Measurements from ENCODE around the gene CKMT2. TPM values are rescaled to one million over a fixed set of nuclear protein-coding genes. Genes with fewer than 3 reads are reported as not detected.

Gene CKMT2
- total RNA-seq, 1 donor from 2014 or later: 0.82 TPM

DNA sequence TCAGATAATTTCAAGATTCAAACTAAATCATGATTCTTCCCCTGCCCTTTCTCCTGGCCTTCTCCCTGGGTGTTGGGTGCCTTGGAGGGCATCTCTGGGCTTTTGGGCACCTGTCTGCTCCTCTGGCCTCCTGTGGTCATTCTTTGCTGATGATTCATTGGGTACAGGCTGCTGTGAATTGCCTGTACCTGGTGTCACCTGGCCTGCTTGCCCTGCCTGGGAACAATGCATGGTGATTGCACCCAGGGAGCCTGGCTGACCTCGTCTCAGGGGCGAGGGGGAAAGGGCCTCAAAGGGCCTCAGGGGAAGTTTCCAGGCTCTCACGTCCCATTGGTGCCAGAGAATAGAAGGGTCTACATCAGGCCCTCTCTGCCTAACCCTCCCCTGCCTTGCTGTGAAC lies 20.1 kb upstream of the CKMT2 start:
- FAIRE-seq (no peak), DNase-seq (ENCODE audit: low spot score in 2 of 2) (no peak)

DNA sequence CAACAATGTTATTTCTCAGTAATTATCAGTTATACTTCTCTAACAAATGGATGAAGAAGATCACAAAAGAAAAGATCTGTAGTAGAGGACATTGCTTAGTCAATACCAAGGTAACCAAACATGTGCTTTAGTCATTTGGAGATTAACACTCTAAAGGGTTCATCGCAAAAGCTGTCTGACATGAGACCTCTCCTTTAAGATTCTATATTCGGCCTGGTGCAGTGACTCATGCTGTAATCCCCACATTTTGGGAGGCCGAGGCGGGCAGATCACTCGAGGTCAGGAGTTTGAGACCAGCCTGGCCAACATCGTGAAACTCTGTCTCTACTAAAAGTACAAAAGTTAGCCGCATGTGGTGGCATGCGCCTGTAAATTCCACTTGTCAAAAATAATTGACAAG lies 18.3 kb upstream of the CKMT2 start:
- FAIRE-seq (no peak), DNase-seq (ENCODE audit: low spot score in 2 of 2) (no peak)

DNA sequence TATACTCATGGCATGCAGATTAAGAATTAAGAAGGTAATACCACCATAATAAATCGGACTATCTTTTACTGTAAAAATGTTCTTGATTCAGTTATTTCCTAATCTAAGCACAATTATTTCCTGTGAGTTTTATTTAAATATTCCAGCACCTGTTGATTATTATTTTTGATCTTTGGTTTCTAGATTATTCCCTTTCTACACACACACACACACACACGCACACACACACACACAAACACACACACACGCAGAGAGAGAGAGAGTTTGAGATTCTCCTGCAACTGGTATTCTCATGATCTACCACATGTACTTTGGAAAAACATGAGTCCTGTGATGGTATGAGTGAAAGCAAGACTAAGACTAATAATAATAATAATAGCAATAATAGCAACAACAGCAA lies 17.0 kb upstream of the CKMT2 start:
- FAIRE-seq (no peak), DNase-seq (ENCODE audit: low spot score in 2 of 2) (no peak)

DNA sequence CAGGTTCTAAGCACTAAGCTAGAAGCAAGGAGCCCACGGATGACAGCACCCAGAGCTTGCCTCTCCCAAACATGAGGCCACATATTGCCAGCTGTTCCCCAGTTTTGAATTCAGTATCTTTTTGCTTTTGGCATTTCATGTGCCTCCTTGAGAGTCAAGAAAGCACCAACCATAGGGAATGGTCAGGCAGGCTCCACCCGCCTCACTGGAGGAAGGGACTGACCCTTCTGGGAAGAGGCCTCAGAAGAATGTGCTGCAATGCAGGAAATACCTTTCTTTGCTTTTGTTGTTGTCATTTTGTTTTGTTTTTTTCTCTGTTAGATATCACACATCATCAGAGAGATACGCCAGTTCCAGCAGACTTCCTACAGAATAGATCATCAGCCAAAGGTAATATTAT lies 13.7 kb upstream of the CKMT2 start:
- no peak for DNase-seq (ENCODE audit: low spot score in 2 of 2)
- no peak for FAIRE-seq

DNA sequence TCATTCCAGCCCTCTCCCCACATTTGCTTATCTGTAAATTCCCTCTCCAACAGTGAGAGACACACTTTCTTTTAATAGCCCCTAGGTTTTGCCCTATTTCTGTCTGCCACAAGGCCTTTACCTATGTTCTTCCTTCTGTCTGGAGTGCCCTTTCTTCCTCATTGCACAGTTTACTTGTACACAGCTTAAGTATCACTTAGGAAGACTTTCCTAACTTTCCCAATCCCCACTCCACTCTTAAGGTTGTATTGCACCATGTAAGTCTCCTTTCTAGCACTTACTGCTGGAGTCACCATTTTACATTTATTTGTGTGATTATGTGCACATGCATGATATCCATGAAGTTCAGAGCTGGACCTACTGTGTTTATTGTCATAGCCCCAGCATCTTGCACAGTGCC lies 10.8 kb upstream of the CKMT2 start:
- FAIRE-seq (no peak), DNase-seq (ENCODE audit: low spot score in 2 of 2) (no peak)

DNA sequence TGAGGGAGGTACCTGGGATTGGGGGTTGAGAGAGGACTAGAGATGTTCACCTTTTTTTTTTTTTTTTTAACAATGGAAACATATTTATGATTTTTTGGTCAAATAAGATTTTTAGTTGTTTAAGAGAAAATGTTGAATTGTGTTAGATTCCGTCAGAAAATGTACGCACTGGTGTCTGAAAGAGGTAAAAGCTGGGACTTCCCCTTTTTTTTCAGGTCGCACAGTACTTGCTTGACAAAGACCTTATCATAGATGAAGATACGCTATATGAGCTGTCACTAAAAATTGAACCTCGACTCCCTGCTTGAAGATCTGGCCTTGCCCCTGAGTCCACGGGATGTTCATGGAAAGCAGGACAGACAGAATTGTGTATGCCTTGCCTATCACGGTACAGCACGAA lies 7.7 kb upstream of the CKMT2 start:
- no peak for DNase-seq (ENCODE audit: low spot score in 2 of 2)
- no peak for FAIRE-seq

DNA sequence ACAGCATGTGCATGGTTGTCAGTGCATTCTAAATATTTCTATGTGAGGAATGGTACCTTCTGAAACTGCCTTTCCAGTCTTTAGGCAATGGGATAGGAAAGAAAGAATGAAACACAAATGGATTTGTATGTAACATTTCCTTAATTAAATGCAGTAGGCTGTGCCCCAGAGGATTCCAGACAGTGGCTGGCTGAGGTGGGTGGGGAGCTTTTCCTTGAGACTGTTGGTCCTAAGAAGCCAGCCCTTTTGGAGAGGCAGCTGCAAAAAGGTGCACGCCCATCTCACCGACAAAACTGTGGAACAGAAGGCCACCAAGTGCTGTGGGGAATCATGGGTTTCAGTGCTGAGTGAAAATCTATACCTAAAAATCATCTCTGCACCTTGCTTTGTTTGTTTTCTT lies 6.8 kb upstream of the CKMT2 start:
- no peak for FAIRE-seq

DNA sequence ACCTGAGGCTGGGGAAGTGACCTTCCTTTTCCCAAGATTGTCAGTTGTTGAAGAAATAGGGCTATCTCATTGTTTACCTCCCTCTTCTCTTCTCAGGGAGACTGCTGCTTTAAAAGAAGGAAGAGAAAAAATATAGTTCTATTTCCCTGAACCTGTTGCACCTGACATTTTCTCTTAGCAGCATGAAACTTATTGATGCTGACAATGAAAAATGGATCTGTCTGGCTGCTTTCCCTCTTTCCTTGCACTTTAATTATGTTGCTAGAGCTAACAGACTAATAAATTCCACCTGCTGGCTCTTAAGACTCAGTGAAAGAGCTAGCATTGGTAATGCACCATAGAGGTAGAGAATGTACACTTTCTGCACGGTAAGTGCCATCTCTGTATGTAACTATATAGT lies 6.2 kb upstream of the CKMT2 start:
- DNase-seq (ENCODE audit: low spot score in 2 of 2): no peak
- no peak for FAIRE-seq

More for the DNA sequence above, 6.8 kb upstream of the CKMT2 start:
- DNase-seq (ENCODE audit: low spot score in 2 of 2): no peak

DNA sequence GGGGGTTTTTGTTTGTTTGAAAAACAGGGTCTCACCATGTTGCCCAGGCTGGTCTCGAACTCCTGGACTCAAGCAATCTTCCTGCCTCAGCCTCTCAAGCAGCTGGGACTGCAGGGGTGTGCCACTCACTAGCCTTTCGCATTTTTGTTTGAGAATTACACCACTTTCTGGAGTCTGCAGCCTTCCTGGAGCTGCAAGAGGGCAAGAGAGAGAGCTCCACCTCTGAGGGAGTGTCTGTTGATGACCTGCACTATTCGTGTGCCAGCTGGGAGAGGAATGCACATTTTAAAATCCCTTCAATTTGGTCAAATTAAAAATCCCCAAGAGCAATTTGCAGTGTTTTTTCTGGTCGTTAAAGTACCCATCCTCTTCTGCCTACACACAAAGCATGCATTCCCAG lies 5.0 kb upstream of the CKMT2 start:
- no peak for FAIRE-seq
- DNase-seq (ENCODE audit: low spot score in 2 of 2): no peak

DNA sequence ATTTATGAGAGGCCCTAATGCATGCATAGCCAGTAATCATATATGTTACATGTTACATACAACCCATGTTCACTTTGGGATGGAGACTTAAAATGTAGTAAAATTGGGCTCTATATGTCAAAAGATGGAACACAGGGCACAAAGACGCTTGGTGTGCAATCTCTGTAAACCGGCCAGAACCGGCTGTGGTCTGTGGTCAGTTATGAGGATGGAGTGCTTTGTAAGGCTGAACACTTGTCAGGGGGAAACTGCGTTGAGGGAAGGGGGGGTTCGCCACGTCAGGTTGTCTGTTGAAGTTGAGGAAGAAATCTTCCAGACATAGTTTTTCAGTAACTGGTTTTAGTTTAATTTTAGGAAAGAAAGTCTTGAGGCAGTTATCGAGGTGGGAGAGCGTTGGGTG lies 2.7 kb upstream of the CKMT2 start:
- FAIRE-seq (no peak), DNase-seq (ENCODE audit: low spot score in 2 of 2) (no peak)

DNA sequence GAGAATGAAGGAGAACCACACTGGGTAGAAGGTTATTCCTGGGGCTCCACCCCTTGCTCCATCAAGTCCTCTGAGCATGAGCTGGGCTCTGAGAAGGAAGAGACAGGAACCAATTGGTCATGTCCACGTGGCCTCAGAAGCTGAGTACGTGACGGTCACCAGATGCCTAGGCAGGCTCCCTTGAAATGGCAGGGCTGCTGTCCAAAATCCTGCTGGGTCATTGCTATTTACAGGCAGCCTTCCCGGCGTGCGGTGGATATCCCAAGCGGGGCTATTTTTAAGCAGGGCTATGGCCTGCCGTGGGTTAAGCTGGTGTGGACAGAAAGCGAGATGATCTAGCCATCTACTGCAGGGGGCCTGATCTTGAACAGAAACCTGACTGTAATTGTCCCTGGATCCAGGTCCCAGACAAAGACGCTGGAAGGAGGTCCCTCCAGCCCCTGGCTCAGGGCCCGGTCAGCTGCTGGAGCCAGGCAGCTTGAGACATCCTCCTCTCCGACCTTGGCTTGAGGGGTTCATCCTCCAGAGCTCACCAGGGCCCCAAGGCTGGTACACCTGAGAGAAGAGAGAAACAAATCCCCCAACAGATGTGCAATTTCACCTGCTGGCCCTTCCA lies 550 bp upstream of the CKMT2 start:
- FAIRE-seq (no peak), DNase-seq (ENCODE audit: low spot score in 2 of 2) (peak in 1 of 2 donors; percentile 49)

DNA sequence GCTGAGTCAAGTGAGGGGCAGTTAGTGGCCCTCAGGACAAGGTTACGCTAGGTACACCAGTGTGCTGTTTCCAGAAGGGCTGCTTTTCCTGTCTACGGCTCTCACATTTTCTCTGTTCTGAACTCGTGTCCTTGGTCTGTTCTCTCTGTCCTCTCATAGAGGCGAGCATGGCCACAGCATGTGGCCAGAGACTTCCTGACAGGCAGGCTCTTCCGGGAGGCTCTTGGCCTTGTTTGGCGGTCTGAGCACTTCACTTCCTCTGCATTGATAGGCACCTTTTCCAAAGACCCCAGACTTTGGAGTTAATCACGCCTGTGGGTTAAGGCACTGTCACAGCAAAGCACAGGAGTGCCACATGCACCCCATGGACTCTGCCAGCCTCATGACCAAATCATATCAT lies 1.2 kb downstream of the CKMT2 start:
- no peak for DNase-seq (ENCODE audit: low spot score in 2 of 2)
- FAIRE-seq: no peak

DNA sequence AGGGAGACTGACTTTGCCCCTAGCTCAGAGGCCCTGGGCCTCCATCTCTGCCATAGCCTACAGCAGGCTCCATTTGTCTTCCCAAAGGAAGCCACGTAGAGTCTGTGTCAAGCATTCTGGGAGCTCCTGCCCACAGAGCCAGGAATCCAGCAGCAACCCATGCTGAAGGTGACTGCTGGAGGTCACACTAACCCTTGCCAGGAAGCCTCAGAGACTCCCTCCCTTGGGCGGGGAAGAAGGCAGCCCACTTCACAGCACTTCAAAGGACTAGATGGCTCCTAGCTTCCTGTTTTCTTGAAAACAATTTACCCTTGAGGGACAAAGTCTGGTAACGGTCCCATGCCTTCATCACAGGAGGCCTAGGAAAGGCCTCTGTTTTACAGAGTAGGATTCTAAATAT lies 1.7 kb downstream of the CKMT2 start:
- no peak for FAIRE-seq
- no peak for DNase-seq (ENCODE audit: low spot score in 2 of 2)

DNA sequence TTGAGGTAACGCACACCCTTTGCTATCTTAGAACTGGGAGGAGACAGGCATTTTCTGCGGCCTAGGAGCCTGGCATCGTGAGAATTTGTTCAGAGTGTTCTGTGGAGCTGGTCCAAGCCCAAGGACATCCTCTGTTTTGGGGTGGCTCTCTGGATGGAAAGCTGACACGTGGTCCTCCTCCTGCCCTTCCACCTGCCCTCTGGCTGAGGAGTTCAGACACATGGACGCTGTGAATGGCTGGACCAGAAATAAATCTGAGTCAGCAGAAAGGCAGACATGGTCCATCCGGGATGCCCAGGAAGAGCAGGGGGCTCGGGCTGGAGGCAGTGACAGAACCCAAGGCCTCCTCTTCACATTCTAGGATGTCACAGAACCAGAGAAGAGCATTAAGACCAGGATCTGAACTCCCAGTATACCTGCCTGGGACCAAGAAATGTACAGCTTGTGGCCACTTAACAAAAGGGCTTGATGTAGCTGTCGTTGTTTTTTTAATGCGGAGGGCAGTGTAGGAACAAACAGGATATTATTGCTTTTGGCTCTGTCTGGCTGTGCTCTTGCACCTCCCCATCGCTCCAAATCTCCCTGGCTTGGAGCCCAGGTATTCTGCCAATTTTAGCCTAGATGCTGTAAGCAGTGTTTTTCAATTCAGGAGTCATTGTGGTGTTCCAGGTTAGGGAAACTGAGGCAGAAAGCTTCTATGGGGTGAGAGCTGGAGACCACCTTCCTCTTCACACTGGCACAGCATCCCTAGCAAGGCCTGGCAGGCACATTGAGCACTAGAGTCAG lies 2.4 kb downstream of the CKMT2 start:
- DNase-seq (ENCODE audit: low spot score in 2 of 2) (no peak), FAIRE-seq (no peak)

DNA sequence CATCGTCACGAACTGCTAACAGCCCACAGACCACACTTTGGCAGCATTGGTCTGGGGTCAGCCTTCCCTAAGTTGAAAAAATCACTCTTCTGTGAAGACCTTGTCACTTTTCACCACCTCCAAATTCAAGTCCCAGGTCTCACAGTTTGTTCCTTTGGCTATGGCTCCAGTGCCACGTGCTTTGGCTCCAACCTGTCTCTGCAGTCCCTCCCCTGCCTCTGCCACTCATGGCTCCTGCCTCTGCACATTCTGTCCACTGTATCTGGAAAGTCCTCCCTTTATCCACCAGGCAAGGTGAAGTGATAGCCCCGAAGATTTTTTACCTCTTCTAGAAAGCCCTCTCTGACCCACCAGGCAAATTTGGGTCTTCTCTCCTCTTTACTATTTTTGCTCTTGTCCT lies 5.3 kb downstream of the CKMT2 start:
- FAIRE-seq (no peak), DNase-seq (ENCODE audit: low spot score in 2 of 2) (no peak)

DNA sequence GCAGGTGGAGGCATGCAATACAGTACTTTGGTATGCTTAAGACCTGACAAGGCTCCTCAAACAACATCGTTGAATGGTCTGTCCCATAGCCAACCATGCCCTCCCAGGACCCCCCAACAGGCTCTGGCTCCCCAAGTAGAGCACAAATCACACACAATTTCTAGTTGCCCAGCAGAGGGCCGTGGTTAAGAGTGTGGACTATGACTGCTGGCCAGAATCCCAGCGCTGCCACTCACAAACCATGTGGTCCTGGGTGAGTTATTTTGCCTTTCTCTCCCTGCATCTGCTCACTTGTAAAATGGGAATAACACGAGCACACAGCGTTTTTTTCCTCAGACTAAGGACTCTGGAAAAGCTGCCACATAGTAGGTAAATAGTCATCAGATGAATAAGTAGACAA lies 6.5 kb downstream of the CKMT2 start:
- DNase-seq (ENCODE audit: low spot score in 2 of 2) (peak in 1 of 2 donors; percentile 35), FAIRE-seq (no peak)

DNA sequence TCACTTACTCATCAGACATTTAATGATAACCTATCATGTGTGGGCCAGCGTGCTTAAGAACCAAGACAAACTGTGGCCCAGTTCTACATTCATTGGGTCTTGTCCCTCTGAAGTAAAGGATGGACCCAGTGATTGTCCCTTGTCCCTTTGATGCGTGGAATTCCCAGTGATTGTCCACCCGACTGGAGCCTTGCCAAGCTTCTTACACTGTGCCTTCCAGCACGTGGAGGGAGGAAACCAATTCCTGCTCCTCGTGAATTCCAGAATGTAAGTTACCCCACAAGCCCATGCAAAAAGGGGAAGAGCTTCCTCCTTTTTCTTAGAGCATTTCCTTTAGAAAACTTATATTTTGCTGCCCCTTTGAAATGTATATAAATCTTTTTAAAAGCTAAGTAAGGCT lies 7.9 kb downstream of the CKMT2 start:
- FAIRE-seq (no peak), DNase-seq (ENCODE audit: low spot score in 2 of 2) (no peak)

DNA sequence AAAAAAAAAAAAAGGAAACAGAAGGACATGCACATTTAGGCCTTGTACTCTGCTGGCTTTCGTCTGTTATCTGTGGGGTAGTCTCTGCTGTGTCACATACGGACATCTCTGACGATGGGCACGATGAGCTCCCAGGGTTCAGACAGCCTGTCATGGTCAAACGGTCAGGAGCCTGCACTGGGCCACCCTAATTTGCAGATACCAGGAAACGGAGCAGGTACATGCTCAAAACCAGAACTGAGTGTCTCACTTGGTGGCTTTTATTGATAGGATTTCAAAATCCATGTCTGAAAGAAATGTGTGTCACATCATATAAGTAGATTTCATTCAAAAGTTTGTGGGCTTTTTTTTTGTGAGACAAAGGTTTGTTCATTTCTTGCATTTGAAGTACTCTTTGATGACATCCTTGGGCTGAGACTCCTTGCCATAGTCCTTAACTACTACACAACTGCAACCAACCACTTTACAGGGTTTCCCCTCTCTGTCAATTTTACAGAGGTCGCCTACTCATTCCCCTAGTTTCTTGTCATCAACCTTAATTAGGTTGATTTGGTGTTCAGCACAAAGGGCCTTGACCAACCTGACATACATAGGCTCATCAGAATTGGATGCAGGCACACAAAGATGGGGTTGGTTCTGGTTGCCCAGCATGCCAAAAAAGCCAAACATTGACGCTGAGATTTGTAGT lies 9.0 kb downstream of the CKMT2 start:
- no peak for FAIRE-seq
- DNase-seq (ENCODE audit: low spot score in 2 of 2): no peak

DNA sequence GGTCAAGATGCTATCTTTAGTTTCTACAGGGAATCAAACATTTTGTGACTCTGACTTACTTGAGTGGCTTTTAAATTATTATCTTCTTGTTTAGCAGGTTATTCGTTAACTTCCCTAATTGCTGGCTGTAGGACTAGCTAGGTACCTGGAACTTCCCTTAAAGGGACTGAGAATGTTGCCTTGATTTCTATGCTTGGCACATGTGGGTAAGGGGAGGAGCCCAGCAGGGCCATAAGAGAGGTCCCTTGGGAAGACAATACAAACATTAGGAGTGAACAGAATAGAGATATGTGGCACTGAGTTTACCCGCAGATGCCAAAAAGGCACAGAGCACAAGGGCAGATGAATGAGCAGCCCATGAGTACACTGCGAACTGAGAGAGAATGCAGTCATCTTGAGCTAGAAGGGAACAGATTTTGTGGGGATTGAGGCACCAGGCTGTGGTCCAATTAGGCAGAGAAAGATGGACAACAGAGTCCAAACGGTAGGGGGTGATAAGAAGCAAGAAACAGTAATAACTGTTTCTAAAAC lies 9.8 kb downstream of the CKMT2 start:
- FAIRE-seq (no peak), DNase-seq (ENCODE audit: low spot score in 2 of 2) (no peak)

DNA sequence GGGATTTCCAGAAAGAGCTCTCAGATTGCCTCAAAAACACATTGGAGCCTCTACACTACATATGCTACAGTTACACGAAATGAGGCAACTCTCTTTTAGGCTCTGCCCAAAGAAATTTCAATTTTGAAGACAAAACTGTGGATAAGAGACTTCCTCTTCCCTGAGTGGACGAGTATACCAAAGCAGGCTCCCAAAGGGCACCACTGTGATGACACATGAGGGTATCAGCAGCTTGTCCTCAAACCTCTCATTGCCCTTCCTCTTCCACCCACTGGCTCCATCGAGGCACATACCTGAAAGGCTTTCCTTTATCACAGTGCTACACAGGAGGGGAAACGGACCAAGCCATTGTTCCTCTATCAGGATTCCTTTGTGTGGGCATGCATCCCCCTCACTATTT lies 11.3 kb downstream of the CKMT2 start:
- no peak for FAIRE-seq
- no peak for DNase-seq (ENCODE audit: low spot score in 2 of 2)

DNA sequence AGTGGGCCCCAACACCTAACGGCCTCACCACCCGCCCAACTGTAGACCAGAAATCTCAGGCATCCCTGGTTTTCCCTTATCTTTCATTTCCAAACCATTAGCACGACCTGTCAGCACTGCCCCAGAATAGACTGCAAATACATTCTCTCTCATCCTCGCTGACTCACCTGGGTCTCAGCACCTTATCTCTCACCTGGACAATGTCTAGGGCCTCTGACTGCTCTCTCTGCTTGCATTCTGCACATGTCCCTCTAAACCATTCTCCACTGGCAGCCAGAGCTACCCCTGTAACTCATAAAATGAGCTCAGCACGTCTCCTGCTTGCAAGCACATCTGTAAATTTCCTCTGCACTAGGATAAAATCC lies 12.7 kb downstream of the CKMT2 start:
- DNase-seq (ENCODE audit: low spot score in 2 of 2) (no peak), FAIRE-seq (no peak)

DNA sequence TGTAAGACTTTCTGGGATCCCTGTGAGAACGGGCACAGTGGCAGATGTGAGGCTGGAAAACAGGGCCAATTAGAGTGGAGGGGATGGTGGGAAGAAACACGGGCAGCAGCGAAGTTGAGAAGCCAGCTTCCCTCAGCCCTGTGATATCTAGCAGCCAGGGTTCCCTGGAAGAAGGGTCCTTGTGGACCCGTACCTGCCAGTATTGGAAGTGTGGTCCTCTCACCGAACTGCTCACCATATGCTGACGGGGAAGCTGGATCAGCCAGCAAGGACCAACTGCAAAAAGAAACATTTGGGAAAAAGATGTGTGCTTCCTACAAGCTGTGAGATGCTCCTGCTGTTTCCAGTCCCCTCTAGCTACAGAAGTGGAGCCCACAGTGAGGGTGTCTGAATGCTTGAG lies 13.6 kb downstream of the CKMT2 start:
- FAIRE-seq (no peak), DNase-seq (ENCODE audit: low spot score in 2 of 2) (no peak)
